HL-60/S4 treated with phorbol 12-myristate 13-acetate at 8.2 ng/mL for 4 days and 3 days (cell line): ENCODE data around the gene ADCY2.

Experiments used
- in situ Hi-C: fragments of 300-500 bp; cut with MboI; formaldehyde crosslinking; loops from 2 replicates; pipeline ENCODE4 v1.15.0; 2022; ENCODE audit warnings: low sequenced_read_pairs

Gene ADCY2

DNA sequence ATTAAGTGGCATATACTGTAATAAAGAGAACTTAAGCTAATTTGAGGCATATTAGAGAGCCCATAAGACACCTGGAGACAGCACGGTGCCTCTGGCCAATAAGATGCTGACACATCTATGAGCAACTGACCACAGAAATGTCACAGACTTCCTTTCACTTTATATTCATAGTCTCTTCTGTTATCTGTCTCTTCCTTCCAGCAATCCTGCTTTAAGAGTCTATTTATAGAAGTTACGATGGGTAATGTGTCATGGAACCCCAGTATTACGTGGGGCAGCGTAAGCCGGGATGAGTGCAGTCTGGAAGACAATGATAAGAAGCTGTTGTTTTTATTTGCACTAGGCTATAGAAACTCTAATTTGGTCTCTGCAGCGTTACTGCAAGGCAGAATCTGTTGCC, 318.2 kb downstream of the ADCY2 start:
- in situ Hi-C loops: no loop called here

DNA sequence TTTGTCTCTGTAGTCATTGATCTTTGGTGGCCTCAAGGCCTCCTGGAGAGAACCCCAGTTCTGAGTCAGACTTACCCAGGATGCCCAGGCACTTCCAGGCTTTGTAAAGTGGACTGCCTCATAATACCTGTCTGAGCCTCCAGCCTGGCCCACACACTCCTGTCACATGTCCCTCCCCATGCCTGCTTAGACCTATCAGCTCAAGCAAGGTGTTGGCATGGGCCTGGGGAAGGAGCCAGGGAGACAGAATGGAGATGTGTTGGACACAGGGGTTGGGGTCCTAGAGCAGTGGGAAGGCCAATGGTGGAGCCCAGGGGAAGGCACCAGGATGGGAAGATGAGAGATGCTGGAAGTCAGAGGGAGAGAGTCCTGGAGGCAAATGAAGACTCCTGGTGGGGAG, 318.8 kb downstream of the ADCY2 start:
- in situ Hi-C loops: no loop called here

DNA sequence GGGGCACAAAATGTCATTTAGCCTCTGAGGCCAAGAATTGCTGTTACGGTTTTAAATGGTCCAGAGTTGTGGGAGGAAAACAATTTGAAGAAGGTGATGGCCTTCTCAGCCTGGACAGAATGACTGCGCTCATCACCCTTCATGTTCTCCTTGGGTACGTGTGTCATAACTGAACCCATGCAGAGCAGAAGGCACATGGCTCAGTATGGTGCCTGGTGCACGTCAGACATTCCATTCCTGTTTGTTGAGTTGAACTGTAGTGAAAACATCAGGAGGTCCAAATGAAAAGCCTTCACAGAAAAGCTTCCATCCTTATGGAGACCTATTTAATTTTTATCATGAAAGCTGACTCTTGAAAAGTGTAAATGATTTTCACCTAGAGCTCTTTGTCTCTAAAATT, 321.8 kb downstream of the ADCY2 start:
- in situ Hi-C loops: no loop called here

DNA sequence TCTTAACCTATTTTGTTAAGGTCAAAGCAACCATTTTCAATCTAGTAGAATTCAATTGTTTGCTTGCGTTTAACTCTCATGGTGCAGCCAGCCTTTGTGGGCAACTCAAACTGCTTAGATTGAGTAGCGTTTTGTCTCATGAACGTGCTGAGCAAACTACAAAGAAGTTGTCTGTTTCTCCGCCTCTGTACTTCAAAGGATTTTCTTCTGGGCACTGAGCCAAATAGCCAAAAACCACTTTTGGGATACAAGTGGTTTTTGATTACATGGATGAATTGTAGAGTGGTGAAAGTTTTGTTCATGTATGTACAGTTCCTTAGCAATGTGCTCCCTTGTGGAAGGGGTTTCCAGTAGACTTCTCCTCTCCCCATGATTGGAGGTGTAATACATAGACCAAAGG, 332.1 kb downstream of the ADCY2 start:
- in situ Hi-C loops: no loop called here

GRCh38 chr5:7741415-7742065, 345.6 kb downstream of the ADCY2 start:
- in situ Hi-C loops: no loop called here

GRCh38 chr5:7742241-7742656, 346.3 kb downstream of the ADCY2 start:
- in situ Hi-C loops: no loop called here

DNA sequence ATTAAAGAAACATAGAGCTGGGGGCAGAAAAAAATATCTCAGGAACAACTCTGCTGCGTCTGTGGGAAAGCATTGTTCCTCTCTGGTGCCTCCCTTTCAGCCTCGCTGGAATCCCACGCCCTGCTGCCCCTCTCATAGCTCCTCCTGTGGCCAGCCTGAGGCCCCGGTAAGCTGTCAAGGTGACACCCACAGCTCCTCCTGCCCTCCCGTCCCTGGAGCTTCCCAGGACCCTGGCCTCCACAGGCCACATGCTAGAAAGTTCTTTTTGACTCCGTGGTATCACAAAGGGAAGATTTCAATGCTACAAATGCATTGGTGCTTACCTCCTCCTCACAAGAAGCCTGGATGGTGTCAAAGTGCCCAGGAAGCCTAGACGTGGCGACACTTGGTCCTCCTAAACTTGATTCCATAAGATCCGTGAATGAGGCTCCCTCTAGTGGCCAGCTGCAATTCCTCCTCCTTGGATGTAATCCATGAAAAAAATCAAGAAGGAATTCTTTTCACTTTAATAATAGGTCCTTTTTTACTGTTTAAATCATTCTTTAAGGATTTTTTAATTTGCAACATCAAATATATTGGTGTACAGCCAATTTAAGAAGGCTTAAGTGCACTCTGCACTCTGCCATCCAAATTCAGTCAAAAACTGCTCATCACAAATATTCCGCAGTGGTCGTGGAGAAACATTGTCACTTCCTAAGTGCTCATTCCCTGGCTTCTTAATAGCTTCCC, 350.1 kb downstream of the ADCY2 start:
- in situ Hi-C loops: no loop called here

GRCh38 chr5:7747728-7748127, 351.8 kb downstream of the ADCY2 start:
- in situ Hi-C loops: no loop called here

- in situ Hi-C loops: no loop called here
Measured at GRCh38 chr5:7749626-7750025, 353.7 kb downstream of the ADCY2 start.

- in situ Hi-C loops: no loop called here
Measured at GRCh38 chr5:7751874-7752273, 355.9 kb downstream of the ADCY2 start.

DNA sequence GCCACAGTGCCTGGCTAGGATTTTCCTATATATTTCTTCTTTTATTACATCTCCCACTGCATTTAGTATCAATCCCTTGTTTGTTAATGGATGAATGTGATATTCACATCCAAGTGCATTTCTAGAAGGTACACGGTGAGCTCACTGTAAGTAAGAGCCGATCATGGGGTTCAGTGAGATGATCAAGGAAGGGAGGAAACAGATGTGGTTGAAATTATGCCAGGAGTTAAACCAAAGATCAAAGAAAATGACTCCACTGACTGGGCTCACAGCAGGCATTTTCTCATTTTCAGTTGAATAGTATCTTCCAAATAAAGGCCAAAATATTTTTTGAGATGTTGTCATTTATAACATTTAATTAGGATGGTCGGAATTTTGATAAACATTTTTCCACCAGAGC, 357.2 kb downstream of the ADCY2 start:
- in situ Hi-C loops: no loop called here

DNA sequence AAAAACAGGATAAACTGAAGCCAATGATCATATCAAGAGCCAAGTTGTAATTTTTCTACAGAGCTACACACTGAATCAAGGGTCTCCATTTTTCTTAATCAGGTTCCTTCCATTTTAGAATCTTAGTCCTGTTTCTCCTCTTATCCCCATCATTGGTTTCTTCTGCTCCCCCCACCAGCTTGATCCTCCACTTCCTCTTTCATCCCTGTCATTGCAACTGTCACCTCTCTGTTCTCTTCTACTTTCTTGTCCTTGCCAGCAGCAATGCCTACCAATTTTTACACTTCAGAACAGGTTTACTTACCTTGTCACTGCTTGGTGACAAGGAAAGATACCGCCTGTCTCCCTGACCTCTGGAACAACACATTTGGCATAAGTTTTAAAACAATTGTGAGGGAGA, 357.7 kb downstream of the ADCY2 start:
- in situ Hi-C loops: no loop called here

- in situ Hi-C loops: no loop called here
Measured at GRCh38 chr5:7754490-7754889, 358.6 kb downstream of the ADCY2 start.

GRCh38 chr5:7754997-7755596, 359.2 kb downstream of the ADCY2 start:
- in situ Hi-C loops: no loop called here

DNA sequence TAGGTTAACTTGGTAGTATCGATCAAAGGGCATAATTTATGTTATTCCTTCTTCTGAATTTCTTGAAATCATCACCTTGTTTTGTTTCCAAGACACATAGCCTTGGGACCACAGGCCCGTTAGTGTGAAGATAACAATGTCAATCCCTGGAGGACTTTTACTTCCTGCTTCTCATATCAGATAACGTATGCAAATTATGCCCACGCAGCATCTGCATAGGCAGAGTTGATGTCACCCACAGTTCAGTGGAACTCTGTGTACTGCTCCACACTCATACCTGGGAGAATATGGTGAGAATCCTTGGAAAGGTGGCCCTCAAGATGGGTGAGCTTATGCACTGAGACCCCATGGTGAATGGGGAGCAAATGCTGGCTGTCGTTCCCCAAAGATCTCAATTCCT, 360.0 kb downstream of the ADCY2 start:
- in situ Hi-C loops: no loop called here

GRCh38 chr5:7756453-7756852, 360.5 kb downstream of the ADCY2 start:
- in situ Hi-C loops: no loop called here

- in situ Hi-C loops: no loop called here
Measured at GRCh38 chr5:7759257-7759871, 363.4 kb downstream of the ADCY2 start.

DNA sequence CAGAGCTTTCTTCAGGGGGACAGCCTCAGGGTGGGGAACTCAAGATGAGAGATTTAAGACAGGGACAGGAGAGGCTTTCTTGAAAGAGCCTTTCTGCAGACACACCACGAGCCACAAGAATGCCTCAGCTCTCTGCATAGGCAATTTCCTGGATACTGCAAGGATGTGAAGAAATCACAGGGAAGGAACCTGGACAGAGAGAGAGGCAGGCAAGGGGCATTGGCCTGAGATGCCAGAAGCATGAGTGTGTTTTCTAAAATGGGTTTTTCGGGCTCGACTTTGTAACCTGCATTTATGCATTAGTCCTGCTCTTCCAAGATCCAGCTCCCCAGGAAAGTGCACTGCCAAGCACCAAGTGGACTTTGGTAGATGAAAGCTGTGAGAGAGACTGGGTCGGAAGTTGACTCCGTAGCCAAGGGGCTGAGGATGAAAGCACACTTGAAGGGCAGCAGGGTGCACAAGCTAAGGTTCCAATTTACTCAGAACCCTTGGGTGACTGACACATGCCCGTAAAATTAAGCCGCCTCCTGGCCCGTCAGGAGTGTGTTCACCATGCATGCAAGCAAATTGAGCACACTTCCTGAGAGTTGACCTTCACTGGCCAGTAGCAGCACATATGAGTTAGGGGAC, 364.1 kb downstream of the ADCY2 start:
- in situ Hi-C loops: no loop called here

- in situ Hi-C loops: no loop called here
Measured at GRCh38 chr5:7762267-7762666, 366.3 kb downstream of the ADCY2 start.

GRCh38 chr5:7763621-7764072, 367.7 kb downstream of the ADCY2 start:
- in situ Hi-C loops: no loop called here

DNA sequence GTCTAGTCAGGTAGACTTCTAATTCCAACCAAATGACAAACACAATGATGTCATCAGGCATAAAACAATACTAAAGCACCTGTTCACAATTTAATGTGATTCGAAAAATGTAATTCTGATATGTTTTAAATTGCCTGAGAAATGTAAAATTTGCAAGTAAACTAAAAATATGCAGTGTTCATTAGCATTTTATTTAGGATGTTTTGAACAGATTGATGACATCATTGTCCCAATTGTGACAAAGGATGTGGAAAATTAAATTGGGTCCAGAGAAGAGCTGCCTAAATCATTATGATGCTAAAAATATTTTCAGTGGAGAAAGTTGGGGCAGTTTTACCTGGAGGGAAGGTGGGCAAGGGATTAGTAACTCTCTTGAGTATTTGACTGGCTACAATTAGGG, 368.5 kb downstream of the ADCY2 start:
- in situ Hi-C loops: no loop called here
